K562 (cell line): ENCODE measurements around the gene SLC5A2. TPM values are rescaled to one million over a fixed set of nuclear protein-coding genes. Genes with fewer than 3 reads are reported as not detected.

Source experiments
- CBFB ChIP-seq: sonication (generic); formaldehyde crosslinking; IDR thresholded peaks from 2 replicates; pipeline ENCODE4 v1.4.0; 2020; ENCODE audit warnings: mild to moderate bottlenecking, missing genetic modification reagents
- NR1H2 ChIP-seq: sonication (generic); formaldehyde crosslinking; IDR thresholded peaks from 2 replicates; pipeline ENCODE4 v1.4.0; 2020; ENCODE audit warnings: mild to moderate bottlenecking, missing genetic modification reagents
- POU5F1 ChIP-seq: fragments of 150-350 bp; IDR thresholded peaks from 2 replicates; pipeline ENCODE4 v1.6.1; 2014; ENCODE audit warnings: borderline replicate concordance, low read length, low read depth, mild to moderate bottlenecking; ENCODE audit not compliant: partially characterized antibody
- ZNF699 ChIP-seq: fragments of 250-450 bp; sonication (Bioruptor Pico); IDR thresholded peaks from 2 replicates; pipeline ENCODE4 v1.8.0; 2021; ENCODE audit warnings: mild to moderate bottlenecking, moderate library complexity; ENCODE audit not compliant: insufficient replicate concordance
- polyA plus RNA-seq, 8 experiments: library from polyadenylated mRNA; depleted of rRNA in 4 of 8; stranded (reverse) in 5 of 8; unstranded in 3 of 8; fragments of >200 nt; fragmentation: Nextera tagmentation in 2 of 8; fragmentation: Illumina TruSeq in 1 of 8; extraction: Ambion mirVana in 2 of 8; extraction: Trizol in 1 of 8; gene quantifications; 2 replicates each; pipeline versions ENCODE4 v1.2.1 to v1.2.3, GENCODE V29; 2011 to 2014; ENCODE audit warnings: inconsistent platforms in 1 of 8, missing spikeins in 1 of 8
- total RNA-seq, 7 experiments: library from RNA; depleted of rRNA in 6 of 7; stranded (reverse); fragments of >200 nt in 6 of 7; fragmentation: Illumina TruSeq in 2 of 7; extraction: Trizol in 2 of 7; gene quantifications; 2 replicates each; pipeline versions ENCODE4 v1.2.1 to v1.2.3, GENCODE V29; 2011 to 2021; ENCODE audit warnings: low replicate concordance in 1 of 7
- TF ChIP-seq, protein P1 (sequence below), 2 experiments: fragments of 450-650 bp; formaldehyde crosslinking in 1 of 2; IDR thresholded peaks; 2 replicates each; pipeline versions ENCODE4 v1.4.0 to v1.6.1; 2014 to 2020; ENCODE audit warnings: mild to moderate bottlenecking in 2 of 2, borderline replicate concordance in 1 of 2, low read depth in 1 of 2
- TF ChIP-seq, protein P2 (sequence below): fragments of 450-650 bp; IDR thresholded peaks from 2 replicates; pipeline ENCODE4 v1.6.1; 2018; ENCODE audit not compliant: partially characterized antibody

SLC5A2 gene
- total and polyA plus RNA-seq, 9 of the 15 experiments (the other 6 are each of a cell fraction or from before 2014, with no cell fraction given) = 0.07 to 2.7 (median 2.2) TPM; not detected in 6

- TF ChIP-seq, protein P1, sequence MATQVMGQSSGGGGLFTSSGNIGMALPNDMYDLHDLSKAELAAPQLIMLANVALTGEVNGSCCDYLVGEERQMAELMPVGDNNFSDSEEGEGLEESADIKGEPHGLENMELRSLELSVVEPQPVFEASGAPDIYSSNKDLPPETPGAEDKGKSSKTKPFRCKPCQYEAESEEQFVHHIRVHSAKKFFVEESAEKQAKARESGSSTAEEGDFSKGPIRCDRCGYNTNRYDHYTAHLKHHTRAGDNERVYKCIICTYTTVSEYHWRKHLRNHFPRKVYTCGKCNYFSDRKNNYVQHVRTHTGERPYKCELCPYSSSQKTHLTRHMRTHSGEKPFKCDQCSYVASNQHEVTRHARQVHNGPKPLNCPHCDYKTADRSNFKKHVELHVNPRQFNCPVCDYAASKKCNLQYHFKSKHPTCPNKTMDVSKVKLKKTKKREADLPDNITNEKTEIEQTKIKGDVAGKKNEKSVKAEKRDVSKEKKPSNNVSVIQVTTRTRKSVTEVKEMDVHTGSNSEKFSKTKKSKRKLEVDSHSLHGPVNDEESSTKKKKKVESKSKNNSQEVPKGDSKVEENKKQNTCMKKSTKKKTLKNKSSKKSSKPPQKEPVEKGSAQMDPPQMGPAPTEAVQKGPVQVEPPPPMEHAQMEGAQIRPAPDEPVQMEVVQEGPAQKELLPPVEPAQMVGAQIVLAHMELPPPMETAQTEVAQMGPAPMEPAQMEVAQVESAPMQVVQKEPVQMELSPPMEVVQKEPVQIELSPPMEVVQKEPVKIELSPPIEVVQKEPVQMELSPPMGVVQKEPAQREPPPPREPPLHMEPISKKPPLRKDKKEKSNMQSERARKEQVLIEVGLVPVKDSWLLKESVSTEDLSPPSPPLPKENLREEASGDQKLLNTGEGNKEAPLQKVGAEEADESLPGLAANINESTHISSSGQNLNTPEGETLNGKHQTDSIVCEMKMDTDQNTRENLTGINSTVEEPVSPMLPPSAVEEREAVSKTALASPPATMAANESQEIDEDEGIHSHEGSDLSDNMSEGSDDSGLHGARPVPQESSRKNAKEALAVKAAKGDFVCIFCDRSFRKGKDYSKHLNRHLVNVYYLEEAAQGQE (IDR thresholded peaks at IDR 0.05; ENCODE audit: borderline replicate concordance) = no peak
- TF ChIP-seq, protein P1 (CRISPR knock-in tag; IDR thresholded peaks at IDR 0.05; ENCODE audit: low read depth) = no peak
- TF ChIP-seq, protein P2, sequence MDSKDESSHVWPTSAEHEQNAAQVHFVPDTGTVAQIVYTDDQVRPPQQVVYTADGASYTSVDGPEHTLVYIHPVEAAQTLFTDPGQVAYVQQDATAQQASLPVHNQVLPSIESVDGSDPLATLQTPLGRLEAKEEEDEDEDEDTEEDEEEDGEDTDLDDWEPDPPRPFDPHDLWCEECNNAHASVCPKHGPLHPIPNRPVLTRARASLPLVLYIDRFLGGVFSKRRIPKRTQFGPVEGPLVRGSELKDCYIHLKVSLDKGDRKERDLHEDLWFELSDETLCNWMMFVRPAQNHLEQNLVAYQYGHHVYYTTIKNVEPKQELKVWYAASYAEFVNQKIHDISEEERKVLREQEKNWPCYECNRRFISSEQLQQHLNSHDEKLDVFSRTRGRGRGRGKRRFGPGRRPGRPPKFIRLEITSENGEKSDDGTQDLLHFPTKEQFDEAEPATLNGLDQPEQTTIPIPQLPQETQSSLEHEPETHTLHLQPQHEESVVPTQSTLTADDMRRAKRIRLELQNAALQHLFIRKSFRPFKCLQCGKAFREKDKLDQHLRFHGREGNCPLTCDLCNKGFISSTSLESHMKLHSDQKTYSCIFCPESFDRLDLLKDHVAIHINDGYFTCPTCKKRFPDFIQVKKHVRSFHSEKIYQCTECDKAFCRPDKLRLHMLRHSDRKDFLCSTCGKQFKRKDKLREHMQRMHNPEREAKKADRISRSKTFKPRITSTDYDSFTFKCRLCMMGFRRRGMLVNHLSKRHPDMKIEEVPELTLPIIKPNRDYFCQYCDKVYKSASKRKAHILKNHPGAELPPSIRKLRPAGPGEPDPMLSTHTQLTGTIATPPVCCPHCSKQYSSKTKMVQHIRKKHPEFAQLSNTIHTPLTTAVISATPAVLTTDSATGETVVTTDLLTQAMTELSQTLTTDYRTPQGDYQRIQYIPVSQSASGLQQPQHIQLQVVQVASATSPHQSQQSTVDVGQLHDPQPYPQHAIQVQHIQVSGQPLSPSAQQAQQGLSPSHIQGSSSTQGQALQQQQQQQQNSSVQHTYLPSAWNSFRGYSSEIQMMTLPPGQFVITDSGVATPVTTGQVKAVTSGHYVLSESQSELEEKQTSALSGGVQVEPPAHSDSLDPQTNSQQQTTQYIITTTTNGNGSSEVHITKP = no peak
- TF ChIP-seq NR1H2 (CRISPR knock-in tag) (no peak), CBFB (CRISPR knock-in tag) (no peak), ZNF699 (CRISPR knock-in tag) (no peak), POU5F1 (no peak)
- TF ChIP-seq, all 486 proteins: peak for 0
These were observed 43.4 kb upstream of the SLC5A2 start (continued) for GRCh38 chr16:31439519-31439918.
